GM12864 (cell line): ENCODE measurements around the gene TSHB.

Experiments
- DNase-seq: peaks from one replicate; pipeline ENCODE4 v3.0.0-alpha.2; 2011; ENCODE audit warnings: low read depth
- H3K4me3 ChIP-seq: 2 replicates; pipeline ENCODE4 v1.5.1; 2011; ENCODE audit warnings: mild to moderate bottlenecking, low read depth, low read length, control low read depth
- TF ChIP-seq, protein P1 (sequence below): IDR thresholded peaks from 2 replicates; pipeline ENCODE4 v1.5.1; 2011; ENCODE audit warnings: low read depth, mild to moderate bottlenecking, moderate library complexity, low read length, control low read depth, inconsistent platforms; ENCODE audit errors: missing control alignments

The TSHB gene

DNA sequence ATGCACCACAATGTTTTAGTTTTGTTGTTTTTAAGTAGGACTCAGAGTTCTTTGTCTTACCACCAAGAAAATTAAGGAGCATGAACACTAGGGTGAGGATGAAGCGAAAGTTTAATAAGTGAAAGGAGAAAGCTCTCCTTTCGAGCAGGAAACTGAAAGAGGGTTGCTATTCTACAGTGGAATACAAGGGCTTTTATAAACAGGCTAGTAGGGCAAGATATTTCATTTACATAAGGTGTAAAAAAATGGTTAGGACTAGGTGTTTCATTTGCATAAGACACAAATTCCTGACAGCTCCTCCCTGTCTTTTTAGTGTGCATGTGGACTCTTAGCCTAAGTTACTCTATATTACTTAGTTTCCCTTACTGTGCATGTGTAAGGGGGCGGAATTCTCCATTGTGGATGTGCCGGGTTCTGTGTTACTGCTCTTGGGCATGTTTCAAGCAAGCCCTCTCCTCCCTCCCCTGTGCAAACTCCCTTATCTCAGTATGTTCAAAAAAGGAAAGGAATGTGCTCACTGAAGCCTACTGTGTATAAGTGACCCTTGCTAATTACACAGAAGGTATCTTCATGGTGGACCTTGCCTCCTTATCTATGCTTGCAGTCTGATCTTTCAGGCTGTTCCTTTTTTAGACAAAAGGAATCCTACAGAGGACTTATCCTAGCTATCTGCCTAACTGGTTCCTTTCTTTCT lies 7.3 kb downstream of the TSHB start:
- H3K4me3 ChIP-seq = no peak overlapping the region
- TF ChIP-seq, protein P1, sequence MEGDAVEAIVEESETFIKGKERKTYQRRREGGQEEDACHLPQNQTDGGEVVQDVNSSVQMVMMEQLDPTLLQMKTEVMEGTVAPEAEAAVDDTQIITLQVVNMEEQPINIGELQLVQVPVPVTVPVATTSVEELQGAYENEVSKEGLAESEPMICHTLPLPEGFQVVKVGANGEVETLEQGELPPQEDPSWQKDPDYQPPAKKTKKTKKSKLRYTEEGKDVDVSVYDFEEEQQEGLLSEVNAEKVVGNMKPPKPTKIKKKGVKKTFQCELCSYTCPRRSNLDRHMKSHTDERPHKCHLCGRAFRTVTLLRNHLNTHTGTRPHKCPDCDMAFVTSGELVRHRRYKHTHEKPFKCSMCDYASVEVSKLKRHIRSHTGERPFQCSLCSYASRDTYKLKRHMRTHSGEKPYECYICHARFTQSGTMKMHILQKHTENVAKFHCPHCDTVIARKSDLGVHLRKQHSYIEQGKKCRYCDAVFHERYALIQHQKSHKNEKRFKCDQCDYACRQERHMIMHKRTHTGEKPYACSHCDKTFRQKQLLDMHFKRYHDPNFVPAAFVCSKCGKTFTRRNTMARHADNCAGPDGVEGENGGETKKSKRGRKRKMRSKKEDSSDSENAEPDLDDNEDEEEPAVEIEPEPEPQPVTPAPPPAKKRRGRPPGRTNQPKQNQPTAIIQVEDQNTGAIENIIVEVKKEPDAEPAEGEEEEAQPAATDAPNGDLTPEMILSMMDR = no peak
- no peak for DNase-seq

DNA sequence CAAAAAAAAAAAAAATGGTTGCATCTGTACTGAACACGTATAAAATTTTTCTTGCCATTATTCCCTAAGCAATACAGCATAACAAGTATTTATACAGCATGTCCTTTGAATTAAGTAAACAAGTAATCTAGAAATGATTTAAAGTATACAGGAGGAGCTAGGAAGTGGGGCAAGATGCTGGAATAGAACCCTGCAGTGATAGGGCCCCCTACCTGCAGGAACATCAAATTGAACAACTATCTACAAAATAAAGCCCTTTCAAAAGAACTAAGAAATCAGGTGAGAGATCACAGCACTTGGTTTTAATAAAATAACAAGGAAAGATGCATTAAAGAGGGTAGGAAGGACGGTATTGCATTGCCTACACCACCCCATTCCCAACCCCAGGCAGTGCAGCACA lies 10.9 kb downstream of the TSHB start:
- no peak for DNase-seq

DNA sequence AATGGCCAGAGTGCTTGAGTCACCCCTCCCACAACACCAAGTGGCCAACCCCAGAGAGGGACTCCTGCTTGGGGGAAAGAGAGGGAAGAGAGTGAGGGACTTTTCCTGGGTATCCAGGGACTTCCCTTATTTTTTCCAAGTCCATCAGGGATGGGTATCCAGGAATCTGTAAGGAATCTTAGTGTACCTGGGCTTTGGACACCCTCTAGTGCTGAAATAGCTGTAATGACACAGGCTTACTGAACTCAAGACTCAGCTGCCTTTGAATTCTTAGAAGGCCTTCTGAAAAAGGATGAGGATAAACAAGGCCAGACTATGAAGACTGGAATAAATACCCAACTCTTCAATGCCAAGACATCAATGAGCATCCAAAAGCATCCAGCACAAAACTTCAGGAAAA lies 12.0 kb downstream of the TSHB start:
- H3K4me3 ChIP-seq = no peak overlapping the region
- no peak for DNase-seq
- TF ChIP-seq, protein P1 = peak; percentile 32

More for the DNA sequence above, 10.9 kb downstream of the TSHB start:
- TF ChIP-seq, protein P1 = no peak
- H3K4me3 ChIP-seq = no peak overlapping the region

DNA sequence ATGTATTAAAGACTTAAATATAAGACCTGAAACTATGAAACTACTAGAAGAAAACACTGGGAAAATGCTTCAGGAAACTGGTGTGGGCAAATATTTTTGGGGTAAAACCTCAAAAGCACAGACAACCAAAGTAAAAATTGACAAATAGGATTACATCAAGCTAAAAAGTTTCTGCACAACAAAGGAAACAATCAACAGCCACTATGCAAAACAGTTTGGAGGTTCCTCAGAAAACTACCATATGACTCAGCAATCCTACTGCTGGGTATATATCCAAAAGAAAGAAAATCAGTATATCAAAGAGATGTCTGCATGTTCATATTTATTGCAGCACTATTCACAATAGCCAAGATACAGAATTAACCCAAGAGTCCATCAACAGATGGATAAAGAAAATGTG lies 17.1 kb downstream of the TSHB start:
- TF ChIP-seq, protein P1 = no peak
- H3K4me3 ChIP-seq = no peak overlapping the region
- no peak for DNase-seq

DNA sequence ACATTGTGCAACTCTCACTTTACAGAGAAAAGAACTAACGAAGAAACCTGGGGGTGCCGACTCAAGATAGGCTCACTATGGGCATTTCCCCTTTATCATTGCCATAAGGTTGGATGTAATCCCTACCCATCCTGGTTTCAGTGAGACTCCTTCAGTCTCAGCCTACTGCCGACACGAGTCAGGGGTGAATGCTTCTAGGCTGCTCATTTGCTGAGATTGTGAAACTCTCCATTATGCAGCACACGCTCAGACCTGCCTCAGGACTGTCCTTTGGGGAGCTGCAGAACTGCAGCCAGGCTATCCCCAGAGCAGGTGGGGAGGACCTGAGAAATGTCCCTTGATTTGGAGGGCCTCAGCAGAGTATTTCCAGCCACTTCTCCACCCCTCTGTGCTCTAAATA lies 22.2 kb downstream of the TSHB start:
- TF ChIP-seq, protein P1 = no peak
- no peak for DNase-seq
- no peak overlapping the region for H3K4me3 ChIP-seq

DNA sequence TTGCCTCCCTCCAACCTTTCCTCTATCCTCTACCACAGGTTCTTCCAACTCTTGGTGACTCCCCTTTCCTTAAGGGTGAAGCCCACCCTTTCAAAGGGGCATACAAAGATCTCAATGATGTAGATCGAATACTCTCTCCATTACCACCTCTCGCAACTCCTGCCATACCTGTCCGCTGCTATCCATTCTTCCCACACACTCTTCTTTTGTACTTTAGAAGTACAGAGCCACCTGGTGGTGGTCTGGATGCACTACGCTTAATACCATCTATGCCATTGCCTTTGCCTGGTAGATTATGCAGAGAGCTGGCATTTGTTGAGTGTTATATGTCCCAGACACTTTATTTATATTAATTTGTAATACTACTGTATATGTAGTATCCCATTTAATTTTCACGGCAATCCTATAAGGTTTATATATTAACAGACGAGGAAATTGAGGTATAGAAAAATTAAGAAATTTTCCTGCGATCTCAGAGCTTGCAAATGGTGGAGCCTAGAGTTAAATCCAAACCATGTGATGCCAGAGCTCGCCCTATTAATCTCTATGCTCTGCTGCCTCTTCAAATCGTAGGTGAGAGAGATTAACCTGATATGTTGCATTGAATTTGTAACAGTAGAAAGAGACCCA lies 22.9 kb downstream of the TSHB start:
- TF ChIP-seq, protein P1 = peak; percentile 80
- DNase-seq = peak; percentile 26

DNA sequence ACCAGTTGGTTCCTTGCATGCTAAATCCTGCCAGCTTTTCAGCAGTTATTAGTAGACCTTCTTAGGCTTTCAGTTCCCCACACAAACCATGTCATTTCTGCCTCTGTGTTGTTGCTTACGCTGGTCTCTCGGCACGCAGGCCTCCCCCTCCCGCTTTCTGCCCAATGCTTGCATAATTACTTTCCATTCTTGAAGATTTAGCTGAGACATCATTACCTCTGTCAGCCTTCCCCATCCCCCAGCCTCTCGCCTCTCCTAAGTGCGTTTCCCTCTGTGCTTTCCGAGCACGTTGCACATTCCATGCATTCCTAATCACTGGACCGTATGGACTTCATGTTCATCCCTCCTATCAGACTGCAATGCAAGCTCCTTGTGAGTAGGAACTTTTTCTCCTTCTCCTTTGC lies 26.8 kb downstream of the TSHB start:
- no peak overlapping the region for H3K4me3 ChIP-seq
- DNase-seq = no peak

More for the DNA sequence above, 22.9 kb downstream of the TSHB start:
- no peak overlapping the region for H3K4me3 ChIP-seq

More for the DNA sequence above, 26.8 kb downstream of the TSHB start:
- TF ChIP-seq, protein P1 = no peak
